Breast epithelium (tissue), 3 donors: ENCODE results near the gene FAM107A.

ENCODE experiments used
- CTCF ChIP-seq, 3 donors: fragments of 450-650 bp; IDR thresholded peaks; one replicate each; pipeline ENCODE4 v1.5.1; 2016 to 2017; ENCODE audit warnings: antibody characterized with exemption in 3 of 3, mild to moderate bottlenecking in 3 of 3, moderate library complexity in 3 of 3
- POLR2AphosphoS5 ChIP-seq, 3 donors: sonication (generic); formaldehyde crosslinking; IDR thresholded peaks; one replicate each; pipeline ENCODE4 v1.6.1; 2017; ENCODE audit warnings: antibody characterized with exemption in 3 of 3

GRCh38 chr3:58536501-58537411, 40.4 kb downstream of the FAM107A start, which contains the start of gene ACOX2:
- TF ChIP-seq CTCF (IDR thresholded peaks at IDR 0.05) (no peak), POLR2AphosphoS5 (IDR thresholded peaks at IDR 0.05) (no peak)
